Mammary epithelial cell (primary cell): ENCODE measurements around the gene LRMDA.

Experiments
- CTCF ChIP-seq, 2 donors: IDR thresholded peaks in 1 of 2; conservative IDR thresholded peaks in 1 of 2; 2 replicates each; pipeline ENCODE4 v1.5.1; 2011 to 2012; ENCODE audit warnings: inconsistent platforms in 2 of 2, low read length in 2 of 2, mild to moderate bottlenecking in 2 of 2, control low read depth in 1 of 2, low read depth in 1 of 2; ENCODE audit not compliant: insufficient read depth in 1 of 2; ENCODE audit errors: extremely low read depth in 1 of 2
- EZH2 ChIP-seq: IDR thresholded peaks from 2 replicates; pipeline ENCODE4 v1.6.1; 2012; ENCODE audit warnings: low read length, inconsistent platforms, borderline replicate concordance

DNA sequence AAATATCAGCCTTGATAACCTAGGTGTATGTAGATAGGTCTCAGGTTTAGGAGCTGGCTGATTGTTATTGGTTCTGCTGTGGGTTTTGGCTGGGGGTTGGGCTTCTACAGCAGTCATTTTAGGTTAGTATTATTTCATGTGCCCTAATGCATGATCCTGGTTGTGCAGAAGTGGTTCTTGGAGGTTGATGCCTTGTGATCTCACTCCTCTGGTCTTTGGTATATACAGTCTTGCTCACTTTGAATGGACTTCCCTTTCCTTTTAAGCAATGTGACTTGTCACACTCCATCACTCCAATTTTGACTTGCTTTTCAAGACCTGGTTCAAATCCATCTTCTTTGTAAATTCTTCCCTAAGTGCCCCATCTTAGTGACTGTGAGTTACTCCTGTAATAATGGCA is 188.9 kb downstream of the LRMDA start:
- no peak for TF ChIP-seq CTCF (conservative IDR thresholded peaks at IDR 0.05 in 1 of 2, IDR thresholded peaks at IDR 0.05 in 1 of 2; ENCODE audit: extremely low read depth in 1 of 2, insufficient read depth in 1 of 2, low read depth in 1 of 2, low read length in 2 of 2)
- no peak for TF ChIP-seq EZH2
